Esophagus squamous epithelium (tissue), 4 donors: Measurements from ENCODE around the gene CTDP1.

Experiments
- POLR2A ChIP-seq, 4 donors: fragments of 450-650 bp; IDR thresholded peaks; one replicate each; pipeline ENCODE4 v1.6.1; 2017; ENCODE audit warnings: antibody characterized with exemption in 4 of 4, mild to moderate bottlenecking in 4 of 4, moderate library complexity in 3 of 4
- TF ChIP-seq, protein P1 (sequence below), 6 experiments: fragments of 450-650 bp in 4 of 6; fragments of 200-600 bp in 2 of 6; sonication (generic) in 2 of 6; IDR thresholded peaks; one replicate each; pipeline ENCODE4 v1.5.1; 2016 to 2019; ENCODE audit warnings: antibody characterized with exemption in 6 of 6, mild to moderate bottlenecking in 4 of 6, moderate library complexity in 4 of 6

- TF ChIP-seq, protein P1, sequence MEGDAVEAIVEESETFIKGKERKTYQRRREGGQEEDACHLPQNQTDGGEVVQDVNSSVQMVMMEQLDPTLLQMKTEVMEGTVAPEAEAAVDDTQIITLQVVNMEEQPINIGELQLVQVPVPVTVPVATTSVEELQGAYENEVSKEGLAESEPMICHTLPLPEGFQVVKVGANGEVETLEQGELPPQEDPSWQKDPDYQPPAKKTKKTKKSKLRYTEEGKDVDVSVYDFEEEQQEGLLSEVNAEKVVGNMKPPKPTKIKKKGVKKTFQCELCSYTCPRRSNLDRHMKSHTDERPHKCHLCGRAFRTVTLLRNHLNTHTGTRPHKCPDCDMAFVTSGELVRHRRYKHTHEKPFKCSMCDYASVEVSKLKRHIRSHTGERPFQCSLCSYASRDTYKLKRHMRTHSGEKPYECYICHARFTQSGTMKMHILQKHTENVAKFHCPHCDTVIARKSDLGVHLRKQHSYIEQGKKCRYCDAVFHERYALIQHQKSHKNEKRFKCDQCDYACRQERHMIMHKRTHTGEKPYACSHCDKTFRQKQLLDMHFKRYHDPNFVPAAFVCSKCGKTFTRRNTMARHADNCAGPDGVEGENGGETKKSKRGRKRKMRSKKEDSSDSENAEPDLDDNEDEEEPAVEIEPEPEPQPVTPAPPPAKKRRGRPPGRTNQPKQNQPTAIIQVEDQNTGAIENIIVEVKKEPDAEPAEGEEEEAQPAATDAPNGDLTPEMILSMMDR (IDR thresholded peaks at IDR 0.05): no peak
- TF ChIP-seq POLR2A (IDR thresholded peaks at IDR 0.05): no peak
Measured at GRCh38 chr18:79756826-79757225, 77.2 kb downstream of the CTDP1 start.
